Breast epithelium (tissue), 4 donors: Measurements from ENCODE around the gene STOML3. TPM values are rescaled to one million over a fixed set of nuclear protein-coding genes. Genes with fewer than 3 reads are reported as not detected.

Experiments used
- DNase-seq, 2 donors: peaks; one replicate each; pipeline ENCODE4 v3.0.0-alpha.2; 2019; ENCODE audit warnings: low spot score in 2 of 2
- H3K27ac ChIP-seq, 2 donors: fragments of 200-600 bp; sonication (generic) in 1 of 2; one replicate each; pipeline ENCODE4 v1.5.1; 2016 to 2019; ENCODE audit warnings: mild to moderate bottlenecking in 1 of 2
- H3K27me3 ChIP-seq, 2 donors: fragments of 200-600 bp; sonication (generic) in 1 of 2; one replicate each; pipeline versions ENCODE4 v1.5.1 to v1.6.0; 2017 to 2019; ENCODE audit warnings: control low read depth in 1 of 2, mild to moderate bottlenecking in 1 of 2
- H3K36me3 ChIP-seq: fragments of 200-600 bp; one replicate; pipeline ENCODE4 v1.5.1; 2019
- H3K4me1 ChIP-seq, 2 donors: fragments of 200-600 bp; sonication (generic); one replicate each; pipeline ENCODE4 v1.5.1; 2016 to 2019; ENCODE audit warnings: control low read depth in 1 of 2
- H3K4me3 ChIP-seq, 3 donors: fragments of 200-600 bp; sonication (generic); 1 replicate in 2 of 3; 2 replicates in 1 of 3; pipeline ENCODE4 v1.5.1; 2016 to 2019; ENCODE audit warnings: mild to moderate bottlenecking in 3 of 3, moderate library complexity in 2 of 3
- H3K9me3 ChIP-seq, 2 donors: fragments of 200-600 bp; sonication (generic) in 1 of 2; one replicate each; pipeline ENCODE4 v1.5.1; 2016 to 2019; ENCODE audit warnings: control low read depth in 1 of 2
- POLR2A ChIP-seq: fragments of 450-650 bp; IDR thresholded peaks from one replicate; pipeline ENCODE4 v1.6.1; 2016; ENCODE audit warnings: antibody characterized with exemption, mild to moderate bottlenecking, moderate library complexity
- POLR2AphosphoS5 ChIP-seq, 3 donors: sonication (generic); formaldehyde crosslinking; IDR thresholded peaks; one replicate each; pipeline ENCODE4 v1.6.1; 2017; ENCODE audit warnings: antibody characterized with exemption in 3 of 3
- intact Hi-C: fragments of 100-400 bp; cut with DNase I; formaldehyde crosslinking; loops from one replicate; pipeline ENCODE4 v1.15.1; 2023; ENCODE audit warnings: low total_unique reads
- total RNA-seq, 3 donors: library from RNA; depleted of rRNA; stranded (reverse); fragments of >200 nt; gene quantifications; one replicate each; pipeline ENCODE4 v1.1.0, GENCODE V29; 2016
- TF ChIP-seq, protein P1 (sequence below), 3 donors: fragments of 450-650 bp; IDR thresholded peaks; one replicate each; pipeline ENCODE4 v1.5.1; 2016 to 2017; ENCODE audit warnings: antibody characterized with exemption in 3 of 3, mild to moderate bottlenecking in 3 of 3, moderate library complexity in 3 of 3

The STOML3 gene
- total RNA-seq, 3 donors from 2014 or later: not detected

DNA sequence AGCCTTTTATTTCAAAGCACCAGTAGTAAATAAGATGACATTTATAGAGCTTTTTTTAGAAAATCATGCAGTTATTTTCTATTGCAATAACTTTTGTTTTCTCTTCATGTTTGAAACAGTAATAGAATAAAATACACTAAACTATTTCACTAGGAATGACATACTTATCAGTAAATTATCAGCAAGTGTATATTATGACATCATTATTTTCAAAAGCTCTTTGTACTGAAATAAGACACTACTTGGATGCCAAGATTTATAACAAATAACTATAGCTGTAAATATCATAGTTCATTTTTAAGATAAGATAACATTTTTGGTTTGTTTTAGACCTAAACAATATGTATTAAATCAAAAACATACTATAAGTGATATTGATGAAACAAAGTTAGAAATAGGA, 56.8 kb downstream of the STOML3 start:
- intact Hi-C loops: no loop called here
- no peak overlapping the region for H3K27ac ChIP-seq

DNA sequence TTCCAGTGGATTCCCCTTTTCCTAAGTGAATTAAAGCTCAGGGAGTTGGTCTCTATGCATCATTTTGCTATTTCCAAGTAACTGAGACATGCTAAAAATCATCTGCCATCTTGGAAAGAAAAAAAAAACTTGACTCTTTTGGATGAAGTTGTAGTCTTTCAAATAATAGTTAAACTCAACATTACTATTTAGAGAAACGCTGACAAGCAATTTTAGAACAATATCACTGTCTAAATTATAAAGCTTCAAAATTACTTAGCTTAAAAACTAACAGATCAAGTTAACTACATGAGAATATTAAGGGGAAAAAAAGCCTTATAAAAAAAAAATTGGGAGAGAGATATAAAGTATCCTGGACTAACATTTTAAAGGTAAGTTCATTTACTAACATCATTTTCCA, 68.5 kb downstream of the STOML3 start:
- Histone ChIP-seq H3K4me1 (no peaks in the 10 kb centered on the region), H3K9me3 (no peaks in the 10 kb centered on the region), H3K36me3 (no peaks in the 10 kb centered on the region), H3K27ac (no peak overlapping the region), H3K4me3 (no peak overlapping the region), H3K27me3 (peaks cover 0 to 9% of the 10 kb centered on the region in 2 donors)
- TF ChIP-seq, protein P1, sequence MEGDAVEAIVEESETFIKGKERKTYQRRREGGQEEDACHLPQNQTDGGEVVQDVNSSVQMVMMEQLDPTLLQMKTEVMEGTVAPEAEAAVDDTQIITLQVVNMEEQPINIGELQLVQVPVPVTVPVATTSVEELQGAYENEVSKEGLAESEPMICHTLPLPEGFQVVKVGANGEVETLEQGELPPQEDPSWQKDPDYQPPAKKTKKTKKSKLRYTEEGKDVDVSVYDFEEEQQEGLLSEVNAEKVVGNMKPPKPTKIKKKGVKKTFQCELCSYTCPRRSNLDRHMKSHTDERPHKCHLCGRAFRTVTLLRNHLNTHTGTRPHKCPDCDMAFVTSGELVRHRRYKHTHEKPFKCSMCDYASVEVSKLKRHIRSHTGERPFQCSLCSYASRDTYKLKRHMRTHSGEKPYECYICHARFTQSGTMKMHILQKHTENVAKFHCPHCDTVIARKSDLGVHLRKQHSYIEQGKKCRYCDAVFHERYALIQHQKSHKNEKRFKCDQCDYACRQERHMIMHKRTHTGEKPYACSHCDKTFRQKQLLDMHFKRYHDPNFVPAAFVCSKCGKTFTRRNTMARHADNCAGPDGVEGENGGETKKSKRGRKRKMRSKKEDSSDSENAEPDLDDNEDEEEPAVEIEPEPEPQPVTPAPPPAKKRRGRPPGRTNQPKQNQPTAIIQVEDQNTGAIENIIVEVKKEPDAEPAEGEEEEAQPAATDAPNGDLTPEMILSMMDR (IDR thresholded peaks at IDR 0.05): no peak
- intact Hi-C loops: no loop called here
- DNase-seq: no peak

More for the DNA sequence above, 56.8 kb downstream of the STOML3 start:
- Histone ChIP-seq H3K36me3 (no peaks in the 10 kb centered on the region), H3K9me3 (no peaks in the 10 kb centered on the region), H3K27me3 (no peaks in the 10 kb centered on the region), H3K4me3 (no peak overlapping the region), H3K4me1 (no peaks in the 10 kb centered on the region)
- TF ChIP-seq, protein P1 (IDR thresholded peaks at IDR 0.05): no peak
- TF ChIP-seq POLR2A: no peak
- no peak for TF ChIP-seq POLR2AphosphoS5 (IDR thresholded peaks at IDR 0.05)
- no peak for DNase-seq

DNA sequence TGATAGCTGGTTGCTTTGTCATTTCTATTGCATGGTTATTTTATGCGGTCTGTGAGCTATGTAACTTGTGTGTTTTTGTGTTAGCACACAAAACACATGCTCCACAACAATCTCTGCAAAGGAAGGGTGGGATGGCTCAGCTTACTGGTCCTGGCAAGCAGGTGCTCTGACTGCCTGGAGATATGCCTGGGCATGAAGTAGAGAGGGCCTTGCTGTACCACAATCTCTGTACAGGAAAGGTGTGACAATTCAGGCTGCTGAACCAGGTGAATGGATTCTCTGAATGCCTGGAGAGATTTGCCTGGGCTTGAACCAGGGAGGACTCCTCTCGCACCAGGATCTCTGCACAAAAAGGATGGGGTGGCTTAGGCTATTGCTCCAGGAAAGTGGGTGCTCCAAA, 69.5 kb downstream of the STOML3 start:
- H3K9me3 ChIP-seq: no peaks in the 10 kb centered on the region
- peaks cover 0 to 9% of the 10 kb centered on the region in 2 donors for H3K27me3 ChIP-seq
- no peaks in the 10 kb centered on the region for H3K4me1 ChIP-seq
- intact Hi-C loops: no loop called here
- H3K36me3 ChIP-seq: no peaks in the 10 kb centered on the region
- H3K4me3 ChIP-seq: no peak overlapping the region
- TF ChIP-seq, protein P1 (IDR thresholded peaks at IDR 0.05): no peak
- TF ChIP-seq POLR2AphosphoS5 (IDR thresholded peaks at IDR 0.05) (no peak), POLR2A (no peak)
- DNase-seq: no peak
- H3K27ac ChIP-seq: no peak overlapping the region

Other genes starting within 250 kb of the STOML3 start
- gene PROSER1, start 47.3 kb upstream of the STOML3 start, total RNA-seq: 10 to 100 TPM; 16.1 to 25.5 (median 20.3) TPM
- gene NHLRC3, start 47.6 kb upstream of the STOML3 start, total RNA-seq: 10 to 100 TPM; 21.6 to 39.5 (median 37.6) TPM